ENCODE results near the gene NR1H3. TPM values are rescaled to one million over a fixed set of nuclear protein-coding genes. Genes with fewer than 3 reads are reported as not detected.

NR1H3 gene
- total RNA-seq, 4 donors from 2014 or later, result 14.5 to 21.0 (median 16.1) TPM

DNA sequence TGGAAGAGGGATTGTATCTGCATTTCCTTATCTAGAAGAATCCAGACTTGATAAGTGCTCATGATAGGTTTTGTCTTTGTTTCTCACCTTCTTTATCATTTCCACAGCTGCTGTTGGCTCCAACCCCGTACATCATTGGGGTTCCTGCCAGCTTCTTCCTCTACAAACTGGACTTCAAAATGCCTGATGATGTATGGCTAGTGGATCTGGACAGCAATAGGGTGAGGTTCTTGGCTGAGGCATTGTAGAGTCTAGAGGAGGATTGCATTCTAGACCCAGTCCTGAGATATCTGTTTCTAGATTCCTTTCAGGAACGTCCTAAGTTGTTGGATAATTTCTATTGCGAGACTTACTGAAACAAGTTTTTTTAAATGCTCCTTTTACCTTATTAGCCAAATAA is 20.3 kb downstream of the NR1H3 start:
- H3K36me3 ChIP-seq, result peaks cover 2 to 89% of the 10 kb centered on the region in 2 donors
- H3K9me3 ChIP-seq, result no peaks in the 10 kb centered on the region
- no peak for TF ChIP-seq POLR2A (IDR thresholded peaks at IDR 0.05)
- TF ChIP-seq, protein P1, sequence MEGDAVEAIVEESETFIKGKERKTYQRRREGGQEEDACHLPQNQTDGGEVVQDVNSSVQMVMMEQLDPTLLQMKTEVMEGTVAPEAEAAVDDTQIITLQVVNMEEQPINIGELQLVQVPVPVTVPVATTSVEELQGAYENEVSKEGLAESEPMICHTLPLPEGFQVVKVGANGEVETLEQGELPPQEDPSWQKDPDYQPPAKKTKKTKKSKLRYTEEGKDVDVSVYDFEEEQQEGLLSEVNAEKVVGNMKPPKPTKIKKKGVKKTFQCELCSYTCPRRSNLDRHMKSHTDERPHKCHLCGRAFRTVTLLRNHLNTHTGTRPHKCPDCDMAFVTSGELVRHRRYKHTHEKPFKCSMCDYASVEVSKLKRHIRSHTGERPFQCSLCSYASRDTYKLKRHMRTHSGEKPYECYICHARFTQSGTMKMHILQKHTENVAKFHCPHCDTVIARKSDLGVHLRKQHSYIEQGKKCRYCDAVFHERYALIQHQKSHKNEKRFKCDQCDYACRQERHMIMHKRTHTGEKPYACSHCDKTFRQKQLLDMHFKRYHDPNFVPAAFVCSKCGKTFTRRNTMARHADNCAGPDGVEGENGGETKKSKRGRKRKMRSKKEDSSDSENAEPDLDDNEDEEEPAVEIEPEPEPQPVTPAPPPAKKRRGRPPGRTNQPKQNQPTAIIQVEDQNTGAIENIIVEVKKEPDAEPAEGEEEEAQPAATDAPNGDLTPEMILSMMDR (IDR thresholded peaks at IDR 0.05), result no peak
- TF ChIP-seq EP300 (IDR thresholded peaks at IDR 0.05), result no peak
- no peak for TF ChIP-seq POLR2AphosphoS5 (IDR thresholded peaks at IDR 0.05)
- ATAC-seq, result no peak
- WGBS, 2 donors (ENCODE audit: low coverage in 1 of 2), result 62 to 69% methylated on average over 3 of the region's 3 CpGs
- peaks cover 0 to 7% (median 0%) of the 10 kb centered on the region in 3 donors for H3K4me1 ChIP-seq
- no peaks in the 10 kb centered on the region for H3K27me3 ChIP-seq
- no peak overlapping the region for H3K4me3 ChIP-seq
- H3K27ac ChIP-seq, result peak overlapping the region in 1 of 4 donors; percentile 34

DNA sequence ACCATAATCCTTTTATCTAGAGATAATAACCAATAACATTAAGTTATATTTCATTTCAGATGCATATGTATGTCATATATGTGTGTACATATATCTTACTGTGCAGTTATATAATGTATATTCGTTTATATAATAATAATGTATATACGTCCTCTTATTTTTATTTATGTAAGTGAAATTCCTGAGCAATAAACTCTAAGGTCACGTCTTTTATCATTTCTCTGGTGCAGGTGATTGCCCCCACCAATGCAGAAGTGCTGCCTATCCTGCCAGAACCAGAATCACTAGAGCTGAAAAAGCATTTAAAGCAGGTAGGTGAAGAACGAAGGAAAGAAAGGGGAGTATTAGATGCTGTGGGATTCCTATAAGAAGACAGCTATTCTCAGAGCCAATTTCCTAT is 21.0 kb downstream of the NR1H3 start:
- no peaks in the 10 kb centered on the region for H3K27me3 ChIP-seq
- H3K4me1 ChIP-seq, result peaks cover 0 to 4% (median 0%) of the 10 kb centered on the region in 3 donors
- no peak overlapping the region for H3K27ac ChIP-seq
- TF ChIP-seq EP300 (IDR thresholded peaks at IDR 0.05), result no peak
- TF ChIP-seq POLR2A (IDR thresholded peaks at IDR 0.05), result no peak
- TF ChIP-seq, protein P1 (IDR thresholded peaks at IDR 0.05), result no peak
- no peak for TF ChIP-seq POLR2AphosphoS5 (IDR thresholded peaks at IDR 0.05)
- no peak overlapping the region for H3K4me3 ChIP-seq
- H3K36me3 ChIP-seq, result peaks cover 2 to 96% of the 10 kb centered on the region in 2 donors
- no peak for ATAC-seq
- 88 to 89% methylated on average over 3 to 4 of the region's 4 CpGs for WGBS, 2 donors (ENCODE audit: low coverage in 1 of 2)
- H3K9me3 ChIP-seq, result no peaks in the 10 kb centered on the region

DNA sequence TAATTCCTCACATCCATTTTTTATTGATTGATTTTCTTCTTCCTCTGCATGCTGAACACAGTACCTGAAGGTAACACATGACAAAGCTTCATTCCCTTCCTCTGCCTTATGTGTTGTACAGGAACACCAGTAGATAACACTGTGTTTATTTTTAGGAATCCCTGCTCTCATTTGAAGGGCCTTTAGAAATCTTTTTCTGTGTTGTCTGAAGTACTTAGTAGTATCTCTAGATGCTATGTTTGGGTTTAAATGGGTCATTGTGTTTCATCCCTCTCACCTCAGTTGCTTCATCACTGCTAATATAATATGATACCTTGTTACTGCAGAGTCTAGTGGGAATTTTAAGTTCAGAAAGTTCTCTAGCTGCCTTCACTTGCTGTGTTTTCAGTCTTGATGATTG is 22.3 kb downstream of the NR1H3 start:
- Histone ChIP-seq H3K4me3 (no peak overlapping the region), H3K9me3 (no peaks in the 10 kb centered on the region), H3K36me3 (peaks cover 2 to 100% of the 10 kb centered on the region in 2 donors), H3K27ac (no peak overlapping the region), H3K4me1 (peaks cover 0 to 4% (median 0%) of the 10 kb centered on the region in 3 donors), H3K27me3 (no peaks in the 10 kb centered on the region)
- ATAC-seq, result no peak
- TF ChIP-seq POLR2AphosphoS5 (IDR thresholded peaks at IDR 0.05) (no peak), POLR2A (IDR thresholded peaks at IDR 0.05) (no peak), EP300 (IDR thresholded peaks at IDR 0.05) (no peak)
- TF ChIP-seq, protein P1 (IDR thresholded peaks at IDR 0.05), result no peak

DNA sequence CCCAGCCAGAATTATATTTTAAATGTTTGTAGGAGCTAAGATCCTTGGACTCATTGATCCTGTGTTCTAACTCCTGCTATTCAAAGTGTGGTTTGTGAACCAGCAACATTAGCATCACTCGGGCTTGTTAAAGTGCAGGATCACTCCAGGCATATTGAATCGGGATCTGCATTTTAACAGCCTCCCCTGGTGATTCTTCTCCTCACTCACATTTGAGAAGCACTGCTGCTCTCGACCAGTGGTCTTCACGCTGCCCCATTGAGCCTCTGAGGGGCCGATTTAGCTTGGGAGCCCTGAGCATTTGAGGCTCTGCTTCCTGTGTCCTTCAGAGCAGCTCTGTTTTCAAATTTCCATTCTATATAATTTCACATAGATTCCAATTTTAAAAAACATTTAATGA is 23.1 kb downstream of the NR1H3 start:
- Histone ChIP-seq H3K27me3 (no peaks in the 10 kb centered on the region), H3K4me1 (peaks cover 0 to 4% (median 0%) of the 10 kb centered on the region in 3 donors), H3K4me3 (no peak overlapping the region), H3K27ac (no peak overlapping the region), H3K9me3 (no peaks in the 10 kb centered on the region), H3K36me3 (peaks cover 0 to 100% of the 10 kb centered on the region in 2 donors)
- 59 to 81% methylated on average over 3 to 5 of the region's 5 CpGs for WGBS, 2 donors (ENCODE audit: low coverage in 1 of 2)
- no peak for ATAC-seq
- TF ChIP-seq, protein P1 (IDR thresholded peaks at IDR 0.05), result no peak
- no peak for TF ChIP-seq POLR2A (IDR thresholded peaks at IDR 0.05)
- no peak for TF ChIP-seq EP300 (IDR thresholded peaks at IDR 0.05)
- TF ChIP-seq POLR2AphosphoS5 (IDR thresholded peaks at IDR 0.05), result no peak

DNA sequence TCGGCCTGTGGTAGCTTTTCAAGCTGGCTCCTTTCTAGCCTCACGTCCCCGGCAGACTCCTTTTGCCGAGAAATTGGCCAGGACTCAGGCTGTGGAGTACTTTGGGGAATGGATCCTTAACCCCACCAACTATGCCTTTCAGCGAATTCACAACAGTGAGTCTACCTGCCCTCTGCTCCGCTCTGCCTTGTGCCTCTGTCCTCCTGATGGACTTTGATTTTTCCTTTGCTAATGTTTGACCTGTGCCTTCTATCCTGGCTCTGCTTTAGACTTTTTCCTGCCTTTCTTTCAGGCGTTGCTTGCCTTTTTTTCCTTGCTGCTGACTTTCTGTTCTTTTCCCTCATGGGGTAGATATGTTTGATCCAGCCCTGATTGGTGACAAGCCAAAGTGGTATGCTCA is 24.7 kb downstream of the NR1H3 start:
- Histone ChIP-seq H3K4me1 (no peaks in the 10 kb centered on the region), H3K27me3 (no peaks in the 10 kb centered on the region), H3K27ac (no peak overlapping the region), H3K9me3 (no peaks in the 10 kb centered on the region), H3K36me3 (peaks cover 0 to 100% of the 10 kb centered on the region in 2 donors), H3K4me3 (no peak overlapping the region)
- ATAC-seq, result no peak
- TF ChIP-seq POLR2A (IDR thresholded peaks at IDR 0.05), result no peak
- TF ChIP-seq EP300 (IDR thresholded peaks at IDR 0.05), result no peak
- TF ChIP-seq, protein P1 (IDR thresholded peaks at IDR 0.05), result no peak
- TF ChIP-seq POLR2AphosphoS5 (IDR thresholded peaks at IDR 0.05), result no peak
- 89 to 93% methylated on average over 5 to 7 of the region's 7 CpGs for WGBS, 2 donors (ENCODE audit: low coverage in 1 of 2)
